HEK293 (cell line): ENCODE data around the gene CMTM5.
A peak's percentile ranks its signal among the peaks of the same experiment; 100 is the strongest.

Source experiments
- CTCF ChIA-PET: fragments of 350-600 bp; formaldehyde crosslinking; extraction: SDS; loops from one replicate; lab custom pipeline; 2021; ENCODE audit warnings: antibody characterized with exemption; lab: Yijun Ruan, JAX
- POLR2A ChIA-PET: fragments of 300-600 bp; formaldehyde crosslinking; extraction: SDS; loops from one replicate; lab custom pipeline; 2020; ENCODE audit warnings: antibody characterized with exemption, inconsistent platforms; lab: Yijun Ruan, JAX
- H3K27ac ChIP-seq: fragments of 200-500 bp; sonication (Bioruptor generic); 2 replicates; pipeline ENCODE4 v1.5.1; 2014; ENCODE audit warnings: low read depth, low read length, control low read depth, inconsistent platforms; ENCODE audit errors: extremely low read depth
- H3K36me3 ChIP-seq, 2 experiments: fragments of 200-500 bp in 1 of 2; sonication (Bioruptor generic) in 1 of 2; 1 replicate in 1 of 2; 2 replicates in 1 of 2; pipeline ENCODE4 v1.5.1; 2014 to 2017; ENCODE audit warnings: inconsistent platforms in 2 of 2, low read length in 2 of 2; ENCODE audit not compliant: control insufficient read depth in 2 of 2, insufficient read depth in 1 of 2
- H3K4me1 ChIP-seq: fragments of 200-500 bp; sonication (Bioruptor generic); 2 replicates; pipeline ENCODE4 v1.5.1; 2014; ENCODE audit warnings: mild to moderate bottlenecking, low read length, inconsistent platforms; ENCODE audit not compliant: control insufficient read depth, insufficient read depth
- H3K4me3 ChIP-seq: 2 replicates; pipeline ENCODE4 v1.5.1; 2011; ENCODE audit warnings: low read depth, mild to moderate bottlenecking, control low read depth, low read length, moderate library complexity
- H3K9me3 ChIP-seq: fragments of 200-500 bp; sonication (Bioruptor generic); 2 replicates; pipeline ENCODE4 v1.5.1; 2014; ENCODE audit warnings: low read depth, low read length, inconsistent platforms; ENCODE audit not compliant: control insufficient read depth, insufficient read depth
- BCL11B ChIP-seq: fragments of 450-650 bp; formaldehyde crosslinking; IDR thresholded peaks from 2 replicates; pipeline ENCODE4 v1.5.1; 2016; ENCODE audit warnings: low read depth, missing biosample characterization, missing genetic modification characterization
- GLIS1 ChIP-seq: fragments of 450-650 bp; formaldehyde crosslinking; IDR thresholded peaks from 2 replicates; pipeline ENCODE4 v1.5.1; 2016; ENCODE audit warnings: missing biosample characterization, missing genetic modification characterization
- TRIM28 ChIP-seq: IDR thresholded peaks from 2 replicates; pipeline ENCODE4 v1.6.1; 2011; ENCODE audit warnings: low read length, control low read depth, borderline replicate concordance
- ZBTB49 ChIP-seq: fragments of 450-650 bp; formaldehyde crosslinking; IDR thresholded peaks from 2 replicates; pipeline ENCODE4 v1.5.1; 2016; ENCODE audit warnings: missing biosample characterization, missing genetic modification characterization, low read depth
- ZFHX2 ChIP-seq: fragments of 450-650 bp; formaldehyde crosslinking; conservative IDR thresholded peaks from 2 replicates; pipeline ENCODE4 v1.5.1; 2016; ENCODE audit warnings: missing biosample characterization, missing genetic modification characterization
- ZFP37 ChIP-seq: fragments of 450-650 bp; formaldehyde crosslinking; IDR thresholded peaks from 2 replicates; pipeline ENCODE4 v1.5.1; 2016; ENCODE audit warnings: missing biosample characterization, missing genetic modification characterization
- ZIC2 ChIP-seq: fragments of 450-650 bp; formaldehyde crosslinking; IDR thresholded peaks from 2 replicates; pipeline ENCODE4 v1.5.1; 2016; ENCODE audit warnings: missing biosample characterization, missing genetic modification characterization
- ZNF169 ChIP-seq: fragments of 450-650 bp; formaldehyde crosslinking; IDR thresholded peaks from 2 replicates; pipeline ENCODE4 v1.5.1; 2016; ENCODE audit warnings: missing biosample characterization, missing genetic modification characterization
- ZNF19 ChIP-seq: fragments of 450-650 bp; formaldehyde crosslinking; IDR thresholded peaks from 2 replicates; pipeline ENCODE4; 2016; ENCODE audit warnings: missing biosample characterization, missing genetic modification characterization, low read depth
- ZNF335 ChIP-seq: fragments of 450-650 bp; formaldehyde crosslinking; conservative IDR thresholded peaks from 2 replicates; pipeline ENCODE4 v1.5.1; 2016; ENCODE audit warnings: missing biosample characterization, missing genetic modification characterization
- ZNF341 ChIP-seq: fragments of 450-650 bp; formaldehyde crosslinking; IDR thresholded peaks from 2 replicates; pipeline ENCODE4; 2016; ENCODE audit warnings: low read depth, missing biosample characterization, missing genetic modification characterization
- ZNF423 ChIP-seq: fragments of 450-650 bp; formaldehyde crosslinking; IDR thresholded peaks from 2 replicates; pipeline ENCODE4 v1.5.1; 2016; ENCODE audit warnings: missing biosample characterization, missing genetic modification characterization
- ZNF433 ChIP-seq: fragments of 450-650 bp; formaldehyde crosslinking; IDR thresholded peaks from 2 replicates; pipeline ENCODE4 v1.5.1; 2016; ENCODE audit warnings: missing biosample characterization, missing genetic modification characterization, low read depth
- ZNF561 ChIP-seq: fragments of 450-650 bp; IDR thresholded peaks from 2 replicates; pipeline ENCODE4 v1.5.1; 2018; ENCODE audit warnings: missing biosample characterization, missing genetic modification characterization, borderline replicate concordance
- ZNF843 ChIP-seq: fragments of 450-650 bp; formaldehyde crosslinking; IDR thresholded peaks from 2 replicates; pipeline ENCODE4 v1.5.1; 2016; ENCODE audit warnings: missing biosample characterization, missing genetic modification characterization
- ZSCAN16 ChIP-seq: fragments of 450-650 bp; formaldehyde crosslinking; IDR thresholded peaks from 2 replicates; pipeline ENCODE4 v1.5.1; 2016; ENCODE audit warnings: missing biosample characterization, missing genetic modification characterization
- TF ChIP-seq, protein P1 (sequence below): fragments of 450-650 bp; formaldehyde crosslinking; optimal IDR thresholded peaks from 2 replicates; pipeline ENCODE3; 2016; ENCODE audit warnings: missing biosample characterization, mild to moderate bottlenecking, missing genetic modification characterization
- TF ChIP-seq, protein P2 (sequence below): fragments of 450-650 bp; formaldehyde crosslinking; IDR thresholded peaks from 2 replicates; pipeline ENCODE4 v1.5.1; 2016; ENCODE audit warnings: missing biosample characterization, missing genetic modification characterization
- TF ChIP-seq, protein P3 (sequence below): fragments of 450-650 bp; formaldehyde crosslinking; IDR thresholded peaks from 2 replicates; pipeline ENCODE4 v1.5.1; 2016; ENCODE audit warnings: missing biosample characterization, missing genetic modification characterization
- TF ChIP-seq, protein P4 (sequence below): fragments of 450-650 bp; formaldehyde crosslinking; IDR thresholded peaks from 2 replicates; pipeline ENCODE4 v1.5.1; 2016; ENCODE audit warnings: missing biosample characterization, missing genetic modification characterization
- TF ChIP-seq, protein P5 (sequence below): fragments of 450-650 bp; formaldehyde crosslinking; IDR thresholded peaks from 2 replicates; pipeline ENCODE4 v1.5.1; 2017; ENCODE audit warnings: missing biosample characterization, missing genetic modification characterization

CMTM5 gene

DNA sequence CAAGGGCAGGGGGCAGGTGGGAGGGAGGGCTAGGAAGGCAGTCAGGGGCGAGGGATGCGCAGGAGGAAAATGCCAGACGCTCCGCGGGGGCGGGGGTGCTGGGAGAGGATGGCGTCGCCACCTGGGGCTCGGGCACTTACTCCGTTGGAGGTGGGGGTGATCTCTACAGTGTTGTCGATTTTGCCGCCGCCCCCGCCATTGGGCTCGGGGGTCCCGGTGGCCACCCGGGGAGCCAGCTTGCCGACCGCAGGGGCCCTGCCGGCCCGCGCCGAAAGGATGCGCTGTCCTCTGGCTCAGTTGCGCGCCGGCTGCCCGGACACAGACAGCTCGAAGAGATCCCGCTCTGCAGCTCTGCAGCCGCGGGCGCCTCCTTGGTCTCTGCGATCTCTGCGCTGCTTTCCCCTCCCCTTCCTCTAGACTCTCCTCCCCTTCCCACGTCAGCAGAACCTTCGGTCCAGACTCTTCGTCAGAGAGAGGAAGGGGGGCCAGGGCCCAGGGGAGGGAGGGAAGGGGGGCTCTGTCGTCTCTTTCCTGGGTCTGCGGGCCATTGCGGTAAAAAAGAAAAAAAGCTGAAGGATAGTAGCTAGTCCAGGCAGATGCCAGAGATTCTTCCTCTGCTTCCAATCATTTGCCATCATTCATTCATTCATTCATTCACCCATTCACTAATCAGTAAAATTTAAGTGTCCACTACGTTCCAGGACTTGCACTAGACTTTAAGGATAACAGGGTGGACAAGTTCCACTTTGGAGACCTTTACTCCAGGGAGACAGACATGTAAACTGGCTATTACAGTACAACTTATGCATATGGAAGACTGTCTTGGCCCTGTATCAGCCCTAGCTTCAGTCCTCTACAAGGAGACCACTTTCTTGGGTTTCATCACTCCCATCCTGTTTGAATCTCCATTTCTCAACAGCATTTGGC, 24.1 kb upstream of the CMTM5 start, which contains the start of gene SLC22A17 (continued):
- TF ChIP-seq, protein P1, sequence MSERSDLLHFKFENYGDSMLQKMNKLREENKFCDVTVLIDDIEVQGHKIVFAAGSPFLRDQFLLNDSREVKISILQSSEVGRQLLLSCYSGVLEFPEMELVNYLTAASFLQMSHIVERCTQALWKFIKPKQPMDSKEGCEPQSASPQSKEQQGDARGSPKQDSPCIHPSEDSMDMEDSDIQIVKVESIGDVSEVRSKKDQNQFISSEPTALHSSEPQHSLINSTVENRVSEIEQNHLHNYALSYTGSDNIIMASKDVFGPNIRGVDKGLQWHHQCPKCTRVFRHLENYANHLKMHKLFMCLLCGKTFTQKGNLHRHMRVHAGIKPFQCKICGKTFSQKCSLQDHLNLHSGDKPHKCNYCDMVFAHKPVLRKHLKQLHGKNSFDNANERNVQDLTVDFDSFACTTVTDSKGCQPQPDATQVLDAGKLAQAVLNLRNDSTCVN (tag by site-specific recombination) = peak; percentile 75
- TF ChIP-seq ZNF335 (tag by site-specific recombination) (peak; percentile 55), GLIS1 (peak; percentile 76), ZNF169 (tag by site-specific recombination) (no peak), ZNF19 (tag by site-specific recombination) (no peak), BCL11B (tag by site-specific recombination) (no peak), ZNF561 (tag by site-specific recombination) (0 out of 2 replicates have a peak, but pooled peaks have one; percentile 28), ZNF433 (tag by site-specific recombination) (no peak), ZNF423 (0 out of 2 replicates have a peak, but pooled peaks have one; percentile 20), ZSCAN16 (tag by site-specific recombination) (no peak), ZFHX2 (tag by site-specific recombination) (peak; percentile 85), ZIC2 (peak; percentile 83), ZNF341 (tag by site-specific recombination) (0 out of 2 replicates have a peak, but pooled peaks have one; percentile 8)
- TF ChIP-seq, protein P2, sequence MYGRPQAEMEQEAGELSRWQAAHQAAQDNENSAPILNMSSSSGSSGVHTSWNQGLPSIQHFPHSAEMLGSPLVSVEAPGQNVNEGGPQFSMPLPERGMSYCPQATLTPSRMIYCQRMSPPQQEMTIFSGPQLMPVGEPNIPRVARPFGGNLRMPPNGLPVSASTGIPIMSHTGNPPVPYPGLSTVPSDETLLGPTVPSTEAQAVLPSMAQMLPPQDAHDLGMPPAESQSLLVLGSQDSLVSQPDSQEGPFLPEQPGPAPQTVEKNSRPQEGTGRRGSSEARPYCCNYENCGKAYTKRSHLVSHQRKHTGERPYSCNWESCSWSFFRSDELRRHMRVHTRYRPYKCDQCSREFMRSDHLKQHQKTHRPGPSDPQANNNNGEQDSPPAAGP (tag by site-specific recombination) = peak; percentile 40; the same call in 1 of the 2 replicates
- TF ChIP-seq, protein P3, sequence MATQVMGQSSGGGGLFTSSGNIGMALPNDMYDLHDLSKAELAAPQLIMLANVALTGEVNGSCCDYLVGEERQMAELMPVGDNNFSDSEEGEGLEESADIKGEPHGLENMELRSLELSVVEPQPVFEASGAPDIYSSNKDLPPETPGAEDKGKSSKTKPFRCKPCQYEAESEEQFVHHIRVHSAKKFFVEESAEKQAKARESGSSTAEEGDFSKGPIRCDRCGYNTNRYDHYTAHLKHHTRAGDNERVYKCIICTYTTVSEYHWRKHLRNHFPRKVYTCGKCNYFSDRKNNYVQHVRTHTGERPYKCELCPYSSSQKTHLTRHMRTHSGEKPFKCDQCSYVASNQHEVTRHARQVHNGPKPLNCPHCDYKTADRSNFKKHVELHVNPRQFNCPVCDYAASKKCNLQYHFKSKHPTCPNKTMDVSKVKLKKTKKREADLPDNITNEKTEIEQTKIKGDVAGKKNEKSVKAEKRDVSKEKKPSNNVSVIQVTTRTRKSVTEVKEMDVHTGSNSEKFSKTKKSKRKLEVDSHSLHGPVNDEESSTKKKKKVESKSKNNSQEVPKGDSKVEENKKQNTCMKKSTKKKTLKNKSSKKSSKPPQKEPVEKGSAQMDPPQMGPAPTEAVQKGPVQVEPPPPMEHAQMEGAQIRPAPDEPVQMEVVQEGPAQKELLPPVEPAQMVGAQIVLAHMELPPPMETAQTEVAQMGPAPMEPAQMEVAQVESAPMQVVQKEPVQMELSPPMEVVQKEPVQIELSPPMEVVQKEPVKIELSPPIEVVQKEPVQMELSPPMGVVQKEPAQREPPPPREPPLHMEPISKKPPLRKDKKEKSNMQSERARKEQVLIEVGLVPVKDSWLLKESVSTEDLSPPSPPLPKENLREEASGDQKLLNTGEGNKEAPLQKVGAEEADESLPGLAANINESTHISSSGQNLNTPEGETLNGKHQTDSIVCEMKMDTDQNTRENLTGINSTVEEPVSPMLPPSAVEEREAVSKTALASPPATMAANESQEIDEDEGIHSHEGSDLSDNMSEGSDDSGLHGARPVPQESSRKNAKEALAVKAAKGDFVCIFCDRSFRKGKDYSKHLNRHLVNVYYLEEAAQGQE = peak; percentile 47
- TF ChIP-seq, protein P4, sequence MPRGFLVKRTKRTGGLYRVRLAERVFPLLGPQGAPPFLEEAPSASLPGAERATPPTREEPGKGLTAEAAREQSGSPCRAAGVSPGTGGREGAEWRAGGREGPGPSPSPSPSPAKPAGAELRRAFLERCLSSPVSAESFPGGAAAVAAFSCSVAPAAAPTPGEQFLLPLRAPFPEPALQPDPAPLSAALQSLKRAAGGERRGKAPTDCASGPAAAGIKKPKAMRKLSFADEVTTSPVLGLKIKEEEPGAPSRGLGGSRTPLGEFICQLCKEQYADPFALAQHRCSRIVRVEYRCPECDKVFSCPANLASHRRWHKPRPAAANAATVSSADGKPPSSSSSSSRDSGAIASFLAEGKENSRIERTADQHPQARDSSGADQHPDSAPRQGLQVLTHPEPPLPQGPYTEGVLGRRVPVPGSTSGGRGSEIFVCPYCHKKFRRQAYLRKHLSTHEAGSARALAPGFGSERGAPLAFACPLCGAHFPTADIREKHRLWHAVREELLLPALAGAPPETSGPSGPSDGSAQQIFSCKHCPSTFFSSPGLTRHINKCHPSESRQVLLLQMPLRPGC = peak; percentile 20; the same call in 1 of the 2 replicates

DNA sequence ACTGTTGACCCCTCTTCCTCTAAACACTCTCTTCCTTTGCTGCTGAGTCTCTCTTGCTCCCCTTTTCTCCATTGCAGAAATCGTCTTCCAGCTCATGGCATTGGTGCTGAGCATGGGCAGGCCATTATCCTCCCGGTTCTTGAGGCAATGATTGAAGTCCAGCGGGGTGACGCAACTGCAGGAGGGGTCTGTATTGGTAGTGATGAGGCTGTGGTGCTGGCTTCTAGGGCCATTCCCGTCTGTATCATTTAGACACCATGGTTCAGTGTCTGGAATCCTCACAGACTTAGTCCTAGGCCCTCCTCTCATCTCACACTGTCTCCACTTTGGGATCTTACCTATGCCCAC, 23.4 kb upstream of the CMTM5 start:
- TF ChIP-seq TRIM28 = no peak
- TF ChIP-seq ZBTB49 = no peak
- no peak for TF ChIP-seq ZFP37
- no peak for TF ChIP-seq ZNF843 (tag by site-specific recombination)
- TF ChIP-seq, protein P5, sequence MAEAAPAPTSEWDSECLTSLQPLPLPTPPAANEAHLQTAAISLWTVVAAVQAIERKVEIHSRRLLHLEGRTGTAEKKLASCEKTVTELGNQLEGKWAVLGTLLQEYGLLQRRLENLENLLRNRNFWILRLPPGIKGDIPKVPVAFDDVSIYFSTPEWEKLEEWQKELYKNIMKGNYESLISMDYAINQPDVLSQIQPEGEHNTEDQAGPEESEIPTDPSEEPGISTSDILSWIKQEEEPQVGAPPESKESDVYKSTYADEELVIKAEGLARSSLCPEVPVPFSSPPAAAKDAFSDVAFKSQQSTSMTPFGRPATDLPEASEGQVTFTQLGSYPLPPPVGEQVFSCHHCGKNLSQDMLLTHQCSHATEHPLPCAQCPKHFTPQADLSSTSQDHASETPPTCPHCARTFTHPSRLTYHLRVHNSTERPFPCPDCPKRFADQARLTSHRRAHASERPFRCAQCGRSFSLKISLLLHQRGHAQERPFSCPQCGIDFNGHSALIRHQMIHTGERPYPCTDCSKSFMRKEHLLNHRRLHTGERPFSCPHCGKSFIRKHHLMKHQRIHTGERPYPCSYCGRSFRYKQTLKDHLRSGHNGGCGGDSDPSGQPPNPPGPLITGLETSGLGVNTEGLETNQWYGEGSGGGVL (tag by site-specific recombination) = no peak
- TF ChIP-seq, all 188 proteins: peak for 0
- no peaks in the 10 kb centered on the region for H3K36me3 ChIP-seq
- no peak overlapping the region for H3K27ac ChIP-seq
- ChIA-PET CTCF (interaction anchor here (0.5 to 2.0 kb wide), 3 partner anchors 15 to 27 kb away, joined by 4 to 8 read pairs (median 4); no protein-coding TSS in a partner anchor), POLR2A (interaction anchor here (1.9 kb wide), 1 partner anchor 33 kb away, joined by 7 read pairs; the partner anchor contains the start of gene PABPN1)
- no peak overlapping the region for H3K4me3 ChIP-seq
- H3K4me1 ChIP-seq = no peaks in the 10 kb centered on the region
- no peaks in the 10 kb centered on the region for H3K9me3 ChIP-seq
